Tibial nerve (tissue), 4 donors: Measurements from ENCODE around the gene ELF2. TPM values are rescaled to one million over a fixed set of nuclear protein-coding genes. Genes with fewer than 3 reads are reported as not detected.

Experiments used
- DNase-seq, 2 donors: peaks; one replicate each; pipeline ENCODE4 v3.0.0-alpha.2; 2019; ENCODE audit warnings: low spot score in 2 of 2
- H3K27ac ChIP-seq, 4 donors: fragments of 200-600 bp; sonication (generic) in 3 of 4; one replicate each; pipeline ENCODE4 v1.5.1; 2017 to 2019; ENCODE audit warnings: mild to moderate bottlenecking in 1 of 4
- H3K27me3 ChIP-seq, 2 donors: fragments of 200-600 bp; sonication (generic) in 1 of 2; one replicate each; pipeline versions ENCODE4 v1.5.1 to v1.6.0; 2017 to 2019
- H3K36me3 ChIP-seq, 3 donors: fragments of 200-600 bp; sonication (generic); one replicate each; pipeline ENCODE4 v1.5.1; 2018 to 2019
- H3K4me1 ChIP-seq, 4 donors: fragments of 200-600 bp; sonication (generic) in 3 of 4; one replicate each; pipeline ENCODE4 v1.5.1; 2017 to 2019
- H3K4me3 ChIP-seq, 4 donors: fragments of 200-600 bp; sonication (generic) in 3 of 4; one replicate each; pipeline ENCODE4 v1.5.1; 2017 to 2019; ENCODE audit warnings: mild to moderate bottlenecking in 1 of 4, moderate library complexity in 1 of 4
- H3K9me3 ChIP-seq, 4 donors: fragments of 200-600 bp; sonication (generic) in 3 of 4; one replicate each; pipeline ENCODE4 v1.5.1; 2017 to 2019
- CTCF ChIP-seq, 5 experiments: fragments of 200-600 bp in 3 of 5; fragments of 450-650 bp in 2 of 5; sonication (generic) in 3 of 5; IDR thresholded peaks; one replicate each; pipeline ENCODE4 v1.5.1; 2016 to 2019; ENCODE audit warnings: antibody characterized with exemption in 5 of 5, mild to moderate bottlenecking in 3 of 5, moderate library complexity in 2 of 5
- EP300 ChIP-seq, 2 donors: sonication (generic); formaldehyde crosslinking; IDR thresholded peaks; one replicate each; pipeline ENCODE4 v1.6.1; 2017; ENCODE audit warnings: antibody characterized with exemption in 2 of 2, mild to moderate bottlenecking in 1 of 2
- POLR2A ChIP-seq, 2 donors: fragments of 450-650 bp; IDR thresholded peaks; one replicate each; pipeline ENCODE4 v1.6.1; 2017; ENCODE audit warnings: antibody characterized with exemption in 2 of 2, mild to moderate bottlenecking in 2 of 2, moderate library complexity in 2 of 2
- WGBS, 2 donors: methylation state at CpG; one replicate each; pipeline ENCODE4 v1.1.5; 2018; 5-methylcytosine and 5-hydroxymethylcytosine counted together
- total RNA-seq, 4 donors: library from RNA; depleted of rRNA; stranded (reverse); fragments of >200 nt; gene quantifications; one replicate each; pipeline ENCODE4 v1.1.0, GENCODE V29; 2016

ELF2 gene
- total RNA-seq, 4 donors from 2014 or later = 47.1 to 62.8 (median 54.1) TPM

- H3K36me3 ChIP-seq = peaks cover 0 to 13% (median 0%) of the 10 kb centered on the region in 3 donors
- no peak overlapping the region for H3K27ac ChIP-seq
- WGBS, 2 donors = 79 to 82% methylated on average over 6 of the region's 6 CpGs
- no peaks in the 10 kb centered on the region for H3K9me3 ChIP-seq
- H3K4me1 ChIP-seq = no peaks in the 10 kb centered on the region
- TF ChIP-seq EP300 (IDR thresholded peaks at IDR 0.05) (no peak), CTCF (IDR thresholded peaks at IDR 0.05) (no peak), POLR2A (IDR thresholded peaks at IDR 0.05) (no peak)
- no peak overlapping the region for H3K4me3 ChIP-seq
- H3K27me3 ChIP-seq = no peaks in the 10 kb centered on the region
- DNase-seq = no peak
Measured at GRCh38 chr4:139108567-139109128, 68.4 kb downstream of the ELF2 start.

- WGBS, 2 donors = 3 to 4% methylated on average over 2 of the region's 2 CpGs
- peak; percentile 31 to 63 for DNase-seq
- Histone ChIP-seq H3K36me3 (no peaks in the 10 kb centered on the region), H3K9me3 (no peaks in the 10 kb centered on the region), H3K4me3 (no peak overlapping the region), H3K27me3 (no peaks in the 10 kb centered on the region), H3K27ac (no peak overlapping the region), H3K4me1 (peaks cover 0 to 3% (median 0%) of the 10 kb centered on the region in 4 donors)
- TF ChIP-seq EP300 (IDR thresholded peaks at IDR 0.05) (peak in 1 of 2 donors; percentile 44), POLR2A (IDR thresholded peaks at IDR 0.05) (no peak), CTCF (IDR thresholded peaks at IDR 0.05) (peak; percentile 74 to 84 (median 79))
Measured at GRCh38 chr4:139099366-139099982, 77.5 kb downstream of the ELF2 start.

GRCh38 chr4:139092271-139092670, 84.7 kb downstream of the ELF2 start:
- Histone ChIP-seq H3K27ac (no peak overlapping the region), H3K27me3 (no peaks in the 10 kb centered on the region), H3K4me3 (no peak overlapping the region), H3K36me3 (no peaks in the 10 kb centered on the region), H3K9me3 (no peaks in the 10 kb centered on the region), H3K4me1 (no peaks in the 10 kb centered on the region)
- DNase-seq = no peak
- no peak for TF ChIP-seq POLR2A (IDR thresholded peaks at IDR 0.05)
- TF ChIP-seq CTCF (IDR thresholded peaks at IDR 0.05) = no peak
- no peak for TF ChIP-seq EP300 (IDR thresholded peaks at IDR 0.05)
- 85 to 86% methylated on average over 12 of the region's 12 CpGs for WGBS, 2 donors

GRCh38 chr4:139085141-139085540, 91.9 kb downstream of the ELF2 start:
- no peaks in the 10 kb centered on the region for H3K36me3 ChIP-seq
- peak overlapping the region in 3 of 4 donors; percentile 95 to 97 (median 95) for H3K27ac ChIP-seq
- H3K4me3 ChIP-seq = peak overlapping the region in 2 of 4 donors; percentile 70 to 82
- H3K9me3 ChIP-seq = no peaks in the 10 kb centered on the region
- H3K27me3 ChIP-seq = no peaks in the 10 kb centered on the region
- TF ChIP-seq EP300 (IDR thresholded peaks at IDR 0.05) (no peak), POLR2A (IDR thresholded peaks at IDR 0.05) (no peak), CTCF (IDR thresholded peaks at IDR 0.05) (no peak)
- WGBS, 2 donors = 35 to 44% methylated on average over 5 of the region's 5 CpGs
- H3K4me1 ChIP-seq = peaks cover 3 to 29% (median 20%) of the 10 kb centered on the region in 4 donors
- no peak for DNase-seq

- DNase-seq = no peak
- H3K4me3 ChIP-seq = peak overlapping the region; percentile 70 to 84 (median 82)
- H3K9me3 ChIP-seq = no peaks in the 10 kb centered on the region
- H3K27me3 ChIP-seq = no peaks in the 10 kb centered on the region
- no peaks in the 10 kb centered on the region for H3K36me3 ChIP-seq
- peaks cover 3 to 30% (median 20%) of the 10 kb centered on the region in 4 donors for H3K4me1 ChIP-seq
- H3K27ac ChIP-seq = peak overlapping the region; percentile 88 to 97 (median 95)
- TF ChIP-seq POLR2A (IDR thresholded peaks at IDR 0.05) = no peak
- no peak for TF ChIP-seq CTCF (IDR thresholded peaks at IDR 0.05)
- TF ChIP-seq EP300 (IDR thresholded peaks at IDR 0.05) = no peak
- 1 to 2% methylated on average over 2 of the region's 2 CpGs for WGBS, 2 donors
Measured at GRCh38 chr4:139084804-139085093, 92.3 kb downstream of the ELF2 start.
